ENCODE measurements around the gene MORN5. TPM values are rescaled to one million over a fixed set of nuclear protein-coding genes. Genes with fewer than 3 reads are reported as not detected.

Gene MORN5
- total RNA-seq, 2 experiments from 2014 or later: not detected

DNA sequence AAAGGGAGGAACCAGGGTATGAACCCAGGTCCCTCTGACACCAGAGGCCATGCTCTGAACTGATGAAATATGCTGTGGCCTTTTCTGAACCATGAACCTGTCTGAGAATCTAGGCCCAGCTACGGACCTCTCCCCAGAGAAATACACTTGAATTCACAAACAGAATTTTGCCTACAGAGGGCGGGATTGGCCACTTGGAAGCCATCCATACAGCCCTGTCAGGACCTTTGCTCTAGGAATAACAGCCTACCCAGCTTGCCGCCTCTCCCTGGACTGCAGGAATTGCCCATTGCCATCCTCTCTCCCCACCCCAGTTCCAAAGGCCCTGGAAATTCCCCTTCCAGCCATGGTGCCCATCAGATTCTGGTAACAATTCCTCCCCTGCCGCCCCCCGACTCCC, 26.6 kb downstream of the MORN5 start:
- no peak for DNase-seq
- intact Hi-C loops (cut with micrococcal nuclease): no loop called here
- CTCF ChIA-PET: interaction anchor here (1.0 kb wide), 1 partner anchor 61 kb away, joined by 3 read pairs; no protein-coding TSS in a partner anchor
- H3K27ac Mint-ChIP-seq: no peak overlapping the region
- no peaks in the 10 kb centered on the region for H3K4me1 Mint-ChIP-seq (ENCODE audit: low read depth)
- no peaks in the 10 kb centered on the region for H3K9me3 Mint-ChIP-seq
- no peaks in the 10 kb centered on the region for H3K36me3 Mint-ChIP-seq (ENCODE audit: low read depth)
- H3K4me3 Mint-ChIP-seq: no peak overlapping the region
- H3K27me3 Mint-ChIP-seq (ENCODE audit: low read depth): peaks cover 15% of the 10 kb centered on the region

- Mint-ChIP-seq H3K27me3 (ENCODE audit: low read depth) (peaks cover 12% of the 10 kb centered on the region), H3K4me1 (ENCODE audit: low read depth) (no peaks in the 10 kb centered on the region), H3K9me3 (no peaks in the 10 kb centered on the region), H3K36me3 (ENCODE audit: low read depth) (no peaks in the 10 kb centered on the region), H3K27ac (no peak overlapping the region), H3K4me3 (no peak overlapping the region)
- no peak for DNase-seq
- intact Hi-C loops (cut with micrococcal nuclease): no loop called here
- CTCF ChIA-PET: interaction anchor here (1.0 kb wide), 1 partner anchor 62 kb away, joined by 3 read pairs; no protein-coding TSS in a partner anchor
These were observed 27.2 kb downstream of the MORN5 start for GRCh38 chr9:122186777-122187470.

DNA sequence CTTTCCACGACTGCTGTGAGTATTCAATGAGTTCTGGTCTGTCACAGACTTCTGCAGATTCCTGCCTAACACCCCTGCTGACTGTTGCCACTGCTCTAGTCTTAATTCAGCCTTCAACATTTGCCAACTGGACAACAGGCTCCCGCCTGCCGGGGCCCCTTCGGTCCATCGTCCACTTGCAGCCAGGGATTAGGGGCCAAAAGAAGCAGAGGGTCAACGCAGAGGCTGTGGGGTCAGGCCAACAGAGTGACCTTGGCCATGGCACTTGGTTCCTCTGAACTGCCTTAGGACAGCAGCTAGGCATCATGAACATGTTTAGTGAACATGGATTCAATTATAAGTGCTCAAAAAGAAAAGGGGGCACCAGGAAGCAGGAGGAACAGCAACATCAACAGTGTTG, 28.7 kb downstream of the MORN5 start:
- H3K36me3 Mint-ChIP-seq (ENCODE audit: low read depth): no peaks in the 10 kb centered on the region
- intact Hi-C loops (cut with micrococcal nuclease): no loop called here
- no peaks in the 10 kb centered on the region for H3K9me3 Mint-ChIP-seq
- DNase-seq: no peak
- CTCF ChIA-PET: no interaction called here
- no peak overlapping the region for H3K4me3 Mint-ChIP-seq
- no peaks in the 10 kb centered on the region for H3K4me1 Mint-ChIP-seq (ENCODE audit: low read depth)
- H3K27ac Mint-ChIP-seq: no peak overlapping the region
- H3K27me3 Mint-ChIP-seq (ENCODE audit: low read depth): peaks cover 2% of the 10 kb centered on the region

- intact Hi-C loops (cut with micrococcal nuclease): loop anchor here (10.0 kb wide), 1 partner anchor 66 kb away; no protein-coding TSS in a partner anchor
- Mint-ChIP-seq H3K27me3 (ENCODE audit: low read depth) (peaks cover 3% of the 10 kb centered on the region), H3K4me3 (no peak overlapping the region), H3K9me3 (no peaks in the 10 kb centered on the region), H3K36me3 (ENCODE audit: low read depth) (no peaks in the 10 kb centered on the region), H3K4me1 (ENCODE audit: low read depth) (no peaks in the 10 kb centered on the region), H3K27ac (no peak overlapping the region)
- CTCF ChIA-PET: interaction anchor here (0.6 kb wide), 1 partner anchor 68 kb away, joined by 3 read pairs; no protein-coding TSS in a partner anchor
- DNase-seq: no peak
These were observed 31.1 kb downstream of the MORN5 start for GRCh38 chr9:122190597-122191381.

- Mint-ChIP-seq H3K36me3 (ENCODE audit: low read depth) (no peaks in the 10 kb centered on the region), H3K4me3 (no peak overlapping the region), H3K27ac (no peak overlapping the region), H3K4me1 (ENCODE audit: low read depth) (no peaks in the 10 kb centered on the region), H3K27me3 (ENCODE audit: low read depth) (peaks cover 3% of the 10 kb centered on the region), H3K9me3 (no peaks in the 10 kb centered on the region)
- no peak for DNase-seq
- intact Hi-C loops (cut with micrococcal nuclease): loop anchor here (10.0 kb wide), 1 partner anchor 67 kb away; no protein-coding TSS in a partner anchor
- CTCF ChIA-PET: interaction anchor here (0.6 kb wide), 1 partner anchor 67 kb away, joined by 3 read pairs; no protein-coding TSS in a partner anchor
These were observed 31.9 kb downstream of the MORN5 start for GRCh38 chr9:122191584-122191983.

DNA sequence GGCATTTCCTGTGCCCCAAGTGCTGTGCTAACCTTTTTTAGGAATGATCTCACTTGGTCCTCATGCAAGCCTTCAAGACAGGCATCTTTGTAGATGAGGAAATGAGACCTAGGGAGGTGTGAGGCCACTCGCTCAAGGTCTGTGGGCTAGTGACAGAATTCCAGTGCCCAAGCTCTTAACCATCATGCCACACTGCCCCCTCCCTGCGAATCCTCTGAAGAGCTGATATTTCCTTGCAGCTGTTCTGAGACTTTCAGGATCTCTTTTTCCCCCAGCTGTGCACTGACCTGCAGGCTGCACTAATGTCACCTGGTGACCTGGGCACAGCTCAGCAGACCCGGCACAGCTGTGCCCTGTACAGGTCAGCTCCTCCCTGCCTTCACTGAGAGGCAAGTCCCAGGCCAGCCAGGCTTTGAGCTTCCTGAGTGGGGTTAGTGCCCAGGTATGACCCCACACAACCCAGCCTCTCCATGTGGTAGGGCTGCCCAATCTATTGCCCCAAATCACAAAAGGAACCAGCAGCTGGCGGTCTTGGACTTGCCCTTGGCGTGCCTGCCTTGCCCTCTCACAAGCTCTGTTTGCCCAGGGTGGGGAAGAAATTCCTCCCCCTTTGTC, 32.7 kb downstream of the MORN5 start:
- H3K27me3 Mint-ChIP-seq (ENCODE audit: low read depth): peaks cover 3% of the 10 kb centered on the region
- no peak overlapping the region for H3K27ac Mint-ChIP-seq
- no peak overlapping the region for H3K4me3 Mint-ChIP-seq
- CTCF ChIA-PET: interaction anchor here (0.6 kb wide), 1 partner anchor 31 kb away, joined by 3 read pairs; no protein-coding TSS in a partner anchor
- H3K9me3 Mint-ChIP-seq: no peaks in the 10 kb centered on the region
- no peak for DNase-seq
- intact Hi-C loops (cut with micrococcal nuclease): loop anchor here (10.0 kb wide), 1 partner anchor 68 kb away; no protein-coding TSS in a partner anchor
- H3K36me3 Mint-ChIP-seq (ENCODE audit: low read depth): no peaks in the 10 kb centered on the region
- no peaks in the 10 kb centered on the region for H3K4me1 Mint-ChIP-seq (ENCODE audit: low read depth)

GRCh38 chr9:122192914-122193525, 33.3 kb downstream of the MORN5 start:
- Mint-ChIP-seq H3K27ac (peak overlapping the region; percentile 21), H3K36me3 (ENCODE audit: low read depth) (no peaks in the 10 kb centered on the region), H3K4me1 (ENCODE audit: low read depth) (no peaks in the 10 kb centered on the region), H3K27me3 (ENCODE audit: low read depth) (peaks cover 3% of the 10 kb centered on the region), H3K4me3 (no peak overlapping the region), H3K9me3 (no peaks in the 10 kb centered on the region)
- intact Hi-C loops (cut with micrococcal nuclease): loop anchor here (10.0 kb wide), 1 partner anchor 68 kb away; no protein-coding TSS in a partner anchor
- no peak for DNase-seq
- CTCF ChIA-PET: no interaction called here

- CTCF ChIA-PET: no interaction called here
- no peaks in the 10 kb centered on the region for H3K4me1 Mint-ChIP-seq (ENCODE audit: low read depth)
- intact Hi-C loops (cut with micrococcal nuclease): loop anchor here (10.0 kb wide), 1 partner anchor 69 kb away; no protein-coding TSS in a partner anchor
These were observed 33.9 kb downstream of the MORN5 start for GRCh38 chr9:122193651-122194050.

DNA sequence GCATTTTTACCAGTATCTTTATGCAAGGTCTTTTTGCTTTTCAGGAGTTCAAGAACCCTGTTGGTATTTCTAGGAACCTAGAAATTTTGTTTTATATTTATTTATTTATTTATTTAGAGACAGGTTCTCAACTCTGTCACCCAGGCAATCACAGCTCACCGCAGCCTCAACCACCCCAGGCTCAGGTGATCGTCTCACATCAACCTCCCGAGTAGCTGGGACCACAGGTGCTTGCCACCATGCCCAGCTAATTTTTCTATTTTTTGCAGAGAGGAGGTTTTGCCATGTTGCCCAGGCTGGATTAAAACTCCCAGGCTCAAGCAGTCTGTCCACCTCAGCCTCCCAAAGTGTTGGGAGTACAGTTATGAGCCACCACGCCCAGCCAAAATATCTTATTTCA, 36.2 kb downstream of the MORN5 start:
- intact Hi-C loops (cut with micrococcal nuclease): loop anchor here (10.0 kb wide), 1 partner anchor 71 kb away; no protein-coding TSS in a partner anchor
- Mint-ChIP-seq H3K27ac (no peak overlapping the region), H3K27me3 (ENCODE audit: low read depth) (peaks cover 3% of the 10 kb centered on the region), H3K36me3 (ENCODE audit: low read depth) (no peaks in the 10 kb centered on the region), H3K4me1 (ENCODE audit: low read depth) (no peaks in the 10 kb centered on the region), H3K9me3 (no peaks in the 10 kb centered on the region), H3K4me3 (no peak overlapping the region)
- CTCF ChIA-PET: no interaction called here
- no peak for DNase-seq

More at GRCh38 chr9:122193651-122194050, 33.9 kb downstream of the MORN5 start:
- Mint-ChIP-seq H3K9me3 (no peaks in the 10 kb centered on the region), H3K36me3 (ENCODE audit: low read depth) (no peaks in the 10 kb centered on the region), H3K27me3 (ENCODE audit: low read depth) (peaks cover 3% of the 10 kb centered on the region), H3K27ac (no peak overlapping the region), H3K4me3 (no peak overlapping the region)
- DNase-seq: no peak

- CTCF ChIA-PET: no interaction called here
- H3K4me3 Mint-ChIP-seq: no peak overlapping the region
- H3K36me3 Mint-ChIP-seq (ENCODE audit: low read depth): no peaks in the 10 kb centered on the region
- no peak overlapping the region for H3K27ac Mint-ChIP-seq
- no peaks in the 10 kb centered on the region for H3K9me3 Mint-ChIP-seq
- H3K27me3 Mint-ChIP-seq (ENCODE audit: low read depth): peaks cover 3% of the 10 kb centered on the region
- intact Hi-C loops (cut with micrococcal nuclease): loop anchor here (10.0 kb wide), 1 partner anchor 73 kb away; no protein-coding TSS in a partner anchor
- no peaks in the 10 kb centered on the region for H3K4me1 Mint-ChIP-seq (ENCODE audit: low read depth)
- DNase-seq: no peak
These were observed 37.7 kb downstream of the MORN5 start for GRCh38 chr9:122197426-122197825.

DNA sequence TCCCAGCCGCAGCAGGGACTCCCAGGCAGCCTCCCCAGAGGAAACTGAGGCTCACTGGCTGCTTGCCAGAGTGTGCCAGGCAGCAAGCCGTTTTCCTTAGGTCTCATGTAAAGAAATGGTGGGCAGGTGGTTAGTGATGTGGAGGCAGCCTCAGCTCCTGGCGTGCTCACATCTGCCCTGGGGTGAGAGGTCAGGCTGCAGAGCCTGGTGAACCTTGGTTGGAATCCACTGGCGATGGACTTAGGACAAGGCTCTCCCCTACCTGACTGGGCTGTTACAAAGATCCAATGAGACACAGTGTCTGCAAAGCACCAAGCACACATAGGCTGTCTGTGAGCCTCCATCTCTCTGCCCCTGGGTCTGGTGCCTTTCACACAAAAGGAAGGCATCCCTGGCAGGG, 38.2 kb downstream of the MORN5 start:
- DNase-seq: no peak
- Mint-ChIP-seq H3K27me3 (ENCODE audit: low read depth) (peaks cover 3% of the 10 kb centered on the region), H3K9me3 (no peaks in the 10 kb centered on the region), H3K27ac (no peak overlapping the region), H3K4me3 (no peak overlapping the region), H3K36me3 (ENCODE audit: low read depth) (no peaks in the 10 kb centered on the region), H3K4me1 (ENCODE audit: low read depth) (no peaks in the 10 kb centered on the region)
- intact Hi-C loops (cut with micrococcal nuclease): loop anchor here (10.0 kb wide), 1 partner anchor 73 kb away; no protein-coding TSS in a partner anchor
- CTCF ChIA-PET: no interaction called here
